Measurements from ENCODE around the gene YDJC. TPM values are rescaled to one million over a fixed set of nuclear protein-coding genes. Genes with fewer than 3 reads are reported as not detected.

The YDJC gene
- total RNA-seq, 3 donors from 2014 or later (not counting 1 experiment from before 2014, with no cell fraction given) = 20.5 to 24.4 (median 21.6) TPM

- Histone ChIP-seq H3K27me3 (ENCODE audit: control insufficient read depth, insufficient read depth, low read length) (no peaks in the 10 kb centered on the region), H3K9me3 (ENCODE audit: control insufficient read depth, insufficient read depth, low read length) (no peaks in the 10 kb centered on the region), H3K4me3 (ENCODE audit: low read length) (no peak overlapping the region), H3K36me3 (ENCODE audit: control insufficient read depth, insufficient read depth, low read length) (peaks cover 5% of the 10 kb centered on the region), H3K27ac (ENCODE audit: low read length) (no peak overlapping the region), H3K4me1 (ENCODE audit: control insufficient read depth, insufficient read depth, low read length) (peaks cover 25% of the 10 kb centered on the region)
- H3K9me3 Mint-ChIP-seq = no peaks in the 10 kb centered on the region
- no peaks in the 10 kb centered on the region for H3K36me3 Mint-ChIP-seq
- 97% methylated on average over 18 of the region's 18 CpGs for WGBS (ENCODE audit: insufficient coverage)
- peaks cover 10 to 11% of the 10 kb centered on the region in 2 donors for H3K4me1 Mint-ChIP-seq
- no peak overlapping the region for H3K27ac Mint-ChIP-seq
- no peak overlapping the region for H3K4me3 Mint-ChIP-seq
- intact Hi-C loops (cut with micrococcal nuclease) = no loop called here
- ATAC-seq = no peak
- no peak for DNase-seq
- no peak for TF ChIP-seq CTCF (IDR thresholded peaks at IDR 0.05)
- H3K27me3 Mint-ChIP-seq (ENCODE audit: low read depth in 2 of 2) = no peaks in the 10 kb centered on the region
These were observed 3.1 kb upstream of the YDJC start for GRCh38 chr22:21632931-21633330.

GRCh38 chr22:21632237-21632895 is 2.5 kb upstream of the YDJC start, which contains the start of gene CCDC116:
Gene CCDC116 (plus strand): TSS chr22:21632760. CDS start chr22:21633182, 422 bp downstream.
- WGBS (ENCODE audit: insufficient coverage) = 73% methylated on average over 27 of the region's 27 CpGs
- peak; percentile 40 to 81 for DNase-seq
- Mint-ChIP-seq H3K9me3 (no peaks in the 10 kb centered on the region), H3K4me1 (peaks cover 15 to 16% of the 10 kb centered on the region in 2 donors), H3K4me3 (no peak within 1 kb of the TSS), H3K27ac (no peak within 1 kb of the TSS), H3K36me3 (no peaks in the 10 kb centered on the region), H3K27me3 (ENCODE audit: low read depth in 2 of 2) (no peaks in the 10 kb centered on the region)
- H3K36me3 ChIP-seq (ENCODE audit: control insufficient read depth, insufficient read depth, low read length) = peaks cover 8% of the 10 kb centered on the region
- no peak within 1 kb of the TSS for H3K27ac ChIP-seq (ENCODE audit: low read length)
- H3K9me3 ChIP-seq (ENCODE audit: control insufficient read depth, insufficient read depth, low read length) = no peaks in the 10 kb centered on the region
- no peak within 1 kb of the TSS for H3K4me3 ChIP-seq (ENCODE audit: low read length)
- ATAC-seq = peak in 2 of 3 donors; percentile 24 to 47
- peaks cover 30% of the 10 kb centered on the region for H3K4me1 ChIP-seq (ENCODE audit: control insufficient read depth, insufficient read depth, low read length)
- intact Hi-C loops (cut with micrococcal nuclease) = no loop called here
- no peaks in the 10 kb centered on the region for H3K27me3 ChIP-seq (ENCODE audit: control insufficient read depth, insufficient read depth, low read length)
- no peak for TF ChIP-seq CTCF (IDR thresholded peaks at IDR 0.05)

- no peak for DNase-seq
- no peak overlapping the region for H3K4me3 ChIP-seq (ENCODE audit: low read length)
- no peak for ATAC-seq
- Mint-ChIP-seq H3K27ac (peak overlapping the region in 1 of 2 donors; percentile 46), H3K4me3 (no peak overlapping the region), H3K4me1 (peaks cover 25 to 26% of the 10 kb centered on the region in 2 donors), H3K36me3 (no peaks in the 10 kb centered on the region), H3K27me3 (ENCODE audit: low read depth in 2 of 2) (no peaks in the 10 kb centered on the region), H3K9me3 (no peaks in the 10 kb centered on the region)
- intact Hi-C loops (cut with micrococcal nuclease) = no loop called here
- H3K4me1 ChIP-seq (ENCODE audit: control insufficient read depth, insufficient read depth, low read length) = peaks cover 44% of the 10 kb centered on the region
- H3K36me3 ChIP-seq (ENCODE audit: control insufficient read depth, insufficient read depth, low read length) = peaks cover 19% of the 10 kb centered on the region
- H3K27ac ChIP-seq (ENCODE audit: low read length) = no peak overlapping the region
- H3K27me3 ChIP-seq (ENCODE audit: control insufficient read depth, insufficient read depth, low read length) = no peaks in the 10 kb centered on the region
- no peak for TF ChIP-seq CTCF (IDR thresholded peaks at IDR 0.05)
- no peaks in the 10 kb centered on the region for H3K9me3 ChIP-seq (ENCODE audit: control insufficient read depth, insufficient read depth, low read length)
- WGBS (ENCODE audit: insufficient coverage) = 92% methylated on average over 4 of the region's 4 CpGs
These were observed 1.2 kb upstream of the YDJC start for GRCh38 chr22:21631025-21631424.

Data from natural killer cell (primary cell).